IMR-90 (cell line): Measurements from ENCODE around the gene SELENOO. TPM values are rescaled to one million over a fixed set of nuclear protein-coding genes. Genes with fewer than 3 reads are reported as not detected.
A peak's percentile ranks its signal among the peaks of the same experiment; 100 is the strongest.

Source experiments
- ATAC-seq: fragments of 200-7000 bp; cut with Tn5 transposase; 2 replicates; pipeline ENCODE4 v1.9.1; 2020; ENCODE audit warnings: low read depth, mild to moderate bottlenecking, moderate library complexity
- BruUV-seq: library from RNA; stranded (reverse); fragments of 400-500 nt; replicated peaks from 2 replicates; lab custom pipeline; 2021; lab: Mats Ljungman, UMichigan
- CTCF ChIA-PET: fragments of 300-600 bp; formaldehyde crosslinking; extraction: SDS; loops from one replicate; lab custom pipeline; 2021; ENCODE audit warnings: antibody characterized with exemption; lab: Yijun Ruan, JAX
- POLR2A ChIA-PET: fragments of 300-600 bp; sonication (Branson Sonifier 250); formaldehyde crosslinking; loops from one replicate; lab custom pipeline; 2022; ENCODE audit warnings: antibody characterized with exemption; ENCODE audit not compliant: unreplicated experiment; lab: Charles Lee
- DNase-seq: peaks from one replicate; pipeline ENCODE4 v3.0.0; 2013
- H2AFZ ChIP-seq: replicated peaks from 2 replicates; pipeline ENCODE3; 2013; ENCODE audit warnings: low read length, mild to moderate bottlenecking; ENCODE audit not compliant: poor library complexity
- H2AK5ac ChIP-seq: 2 replicates; pipeline ENCODE4 v1.6.1; 2013; ENCODE audit warnings: low read depth, low read length, inconsistent platforms
- H2AK9ac ChIP-seq: replicated peaks from 2 replicates; pipeline ENCODE3; 2013; ENCODE audit warnings: mild to moderate bottlenecking, low read depth, low read length, moderate library complexity; ENCODE audit not compliant: poor library complexity
- H2BK120ac ChIP-seq: 2 replicates; pipeline ENCODE4 v1.6.1; 2013; ENCODE audit warnings: low read depth, low read length, inconsistent platforms
- H2BK15ac ChIP-seq: 3 replicates; pipeline ENCODE4 v1.6.1; 2013; ENCODE audit warnings: low read depth, low read length, inconsistent platforms
- H2BK20ac ChIP-seq: 2 replicates; pipeline ENCODE4 v1.6.1; 2013; ENCODE audit warnings: low read depth, mild to moderate bottlenecking, inconsistent platforms, low read length, moderate library complexity
- H2BK5ac ChIP-seq: 2 replicates; pipeline ENCODE4 v1.6.1; 2013; ENCODE audit warnings: mild to moderate bottlenecking, low read depth, low read length, inconsistent platforms; ENCODE audit not compliant: poor library complexity, severe bottlenecking
- H3K14ac ChIP-seq: replicated peaks from 2 replicates; pipeline ENCODE4 v1.6.1; 2013; ENCODE audit warnings: low read depth, low read length, inconsistent platforms
- H3K18ac ChIP-seq: 2 replicates; pipeline ENCODE4 v1.6.1; 2013; ENCODE audit warnings: low read depth, low read length, control low read depth
- H3K23ac ChIP-seq: 2 replicates; pipeline ENCODE4 v1.6.1; 2013; ENCODE audit warnings: low read depth, low read length, inconsistent platforms
- H3K27ac ChIP-seq: 2 replicates; pipeline ENCODE4 v1.5.1; 2013; ENCODE audit warnings: mild to moderate bottlenecking, control low read depth, low read length; ENCODE audit not compliant: insufficient read depth
- H3K27me3 ChIP-seq: 2 replicates; pipeline ENCODE4 v1.6.1; 2013; ENCODE audit warnings: low read length; ENCODE audit not compliant: control insufficient read depth, insufficient read depth
- H3K36me3 ChIP-seq: 2 replicates; pipeline ENCODE4 v1.6.1; 2013; ENCODE audit warnings: low read length, mixed read lengths; ENCODE audit not compliant: control insufficient read depth, insufficient read depth
- H3K4ac ChIP-seq: 2 replicates; pipeline ENCODE4 v1.6.1; 2013; ENCODE audit warnings: low read depth, low read length, inconsistent platforms
- H3K4me1 ChIP-seq: 2 replicates; pipeline ENCODE4 v1.6.1; 2013; ENCODE audit warnings: low read length, mixed read lengths; ENCODE audit not compliant: control insufficient read depth, insufficient read depth
- H3K4me2 ChIP-seq: 2 replicates; pipeline ENCODE4 v1.6.1; 2013; ENCODE audit warnings: low read depth, mild to moderate bottlenecking, control low read depth, low read length, moderate library complexity
- H3K4me3 ChIP-seq: 2 replicates; pipeline ENCODE4 v1.5.1; 2013; ENCODE audit warnings: low read depth, mild to moderate bottlenecking, control low read depth, low read length, moderate library complexity; ENCODE audit not compliant: insufficient read depth
- H3K56ac ChIP-seq: 2 replicates; pipeline ENCODE4 v1.6.1; 2013; ENCODE audit warnings: low read length, inconsistent platforms; ENCODE audit not compliant: insufficient read depth; ENCODE audit errors: extremely low read depth
- H3K79me1 ChIP-seq, 2 experiments: 2 replicates each; pipeline ENCODE4 v1.6.1; 2013; ENCODE audit warnings: low read length in 2 of 2, inconsistent platforms in 1 of 2, low read depth in 1 of 2
- H3K9ac ChIP-seq: 2 replicates; pipeline ENCODE4 v1.6.1; 2013; ENCODE audit warnings: low read depth, low read length, control low read depth
- H3K9me1 ChIP-seq: 2 replicates; pipeline ENCODE4 v1.6.1; 2013; ENCODE audit warnings: low read length, inconsistent platforms; ENCODE audit not compliant: insufficient read depth
- H3K9me3 ChIP-seq: 2 replicates; pipeline ENCODE4 v1.6.1; 2013; ENCODE audit warnings: low read length; ENCODE audit not compliant: control insufficient read depth, insufficient read depth
- H4K20me1 ChIP-seq: 2 replicates; pipeline ENCODE4 v1.6.1; 2013; ENCODE audit warnings: low read length, inconsistent platforms; ENCODE audit not compliant: insufficient read depth
- H4K5ac ChIP-seq: 2 replicates; pipeline ENCODE4 v1.6.1; 2013; ENCODE audit warnings: mild to moderate bottlenecking, low read depth, low read length, control low read depth
- H4K8ac ChIP-seq, 2 experiments: 2 replicates each; pipeline ENCODE4 v1.6.1; 2013; ENCODE audit warnings: low read depth in 2 of 2, low read length in 2 of 2, control low read depth in 1 of 2, inconsistent platforms in 1 of 2
- H4K91ac ChIP-seq: 2 replicates; pipeline ENCODE4 v1.6.1; 2013; ENCODE audit warnings: low read depth, low read length, inconsistent platforms; ENCODE audit not compliant: insufficient read depth
- CEBPB ChIP-seq: IDR thresholded peaks from 2 replicates; pipeline ENCODE4 v1.6.1; 2012; ENCODE audit warnings: low read depth, low read length, improper control_type of control experiment
- CHD1 ChIP-seq: IDR thresholded peaks from 2 replicates; pipeline ENCODE4 v1.6.1; 2012; ENCODE audit warnings: low read depth, low read length, improper control_type of control experiment
- MAZ ChIP-seq: IDR thresholded peaks from 2 replicates; pipeline ENCODE4 v1.6.1; 2012; ENCODE audit warnings: low read depth, mild to moderate bottlenecking, low read length, improper control_type of control experiment, moderate library complexity, borderline replicate concordance
- POLR2A ChIP-seq: IDR thresholded peaks from 2 replicates; pipeline ENCODE4 v1.6.1; 2012; ENCODE audit warnings: mild to moderate bottlenecking, low read depth, low read length
- SMC3 ChIP-seq: fragments of 150-350 bp; IDR thresholded peaks from 2 replicates; pipeline ENCODE4 v1.6.1; 2016; ENCODE audit warnings: low read depth, mild to moderate bottlenecking, antibody characterized with exemption, low read length, moderate library complexity
- WGBS, 2 experiments: methylation state at CpG; one replicate each; pipeline versions ENCODE4 v1.1.5 to v1.1.7; 2013; ENCODE audit warnings: missing lambda C conversion rate in 2 of 2; ENCODE audit not compliant: insufficient read length in 1 of 2; ENCODE audit errors: extremely low coverage in 2 of 2; 5-methylcytosine and 5-hydroxymethylcytosine counted together
- dilution Hi-C: fragments of 300-500 bp; cut with HindIII; formaldehyde crosslinking; loops from one replicate; pipeline ENCODE4 v1.14.3; 2018; ENCODE audit warnings: low sequenced_read_pairs; ENCODE audit not compliant: unreplicated experiment
- in situ Hi-C: fragments of 300-500 bp; cut with MboI; formaldehyde crosslinking; loops from 3 replicates; pipeline ENCODE4 v1.14.3; 2019; ENCODE audit warnings: low sequenced_read_pairs, inconsistent platforms, mixed read lengths
- intact Hi-C: fragments of 100-400 bp; cut with micrococcal nuclease; formaldehyde crosslinking; loops from 2 replicates; pipeline ENCODE4 v1.10.0; 2022
- polyA plus RNA-seq, 3 experiments: library from polyadenylated mRNA; depleted of rRNA; stranded (reverse); fragments of >200 nt; gene quantifications; 2 replicates each; pipeline ENCODE4 v1.2.3, GENCODE V29; 2012; ENCODE audit warnings: low replicate concordance in 1 of 3
- total RNA-seq: library from RNA; depleted of rRNA; stranded (reverse); fragments of >200 nt; gene quantifications from 2 replicates; pipeline ENCODE4 v1.2.3, GENCODE V29; 2012
- TF ChIP-seq, protein P1 (sequence below): fragments of 150-350 bp; IDR thresholded peaks from 2 replicates; pipeline ENCODE4 v1.6.1; 2017; ENCODE audit warnings: mild to moderate bottlenecking, antibody characterized with exemption, low read length, low read depth
- TF ChIP-seq, protein P2 (sequence below): conservative IDR thresholded peaks from 2 replicates; pipeline ENCODE4 v1.5.1; 2012; ENCODE audit warnings: mild to moderate bottlenecking, low read depth, low read length, improper control_type of control experiment

Gene SELENOO
- total and polyA plus RNA-seq, 2 of the 4 experiments (the other 2 are of a cell fraction) = 10.4 to 21.4 TPM

DNA sequence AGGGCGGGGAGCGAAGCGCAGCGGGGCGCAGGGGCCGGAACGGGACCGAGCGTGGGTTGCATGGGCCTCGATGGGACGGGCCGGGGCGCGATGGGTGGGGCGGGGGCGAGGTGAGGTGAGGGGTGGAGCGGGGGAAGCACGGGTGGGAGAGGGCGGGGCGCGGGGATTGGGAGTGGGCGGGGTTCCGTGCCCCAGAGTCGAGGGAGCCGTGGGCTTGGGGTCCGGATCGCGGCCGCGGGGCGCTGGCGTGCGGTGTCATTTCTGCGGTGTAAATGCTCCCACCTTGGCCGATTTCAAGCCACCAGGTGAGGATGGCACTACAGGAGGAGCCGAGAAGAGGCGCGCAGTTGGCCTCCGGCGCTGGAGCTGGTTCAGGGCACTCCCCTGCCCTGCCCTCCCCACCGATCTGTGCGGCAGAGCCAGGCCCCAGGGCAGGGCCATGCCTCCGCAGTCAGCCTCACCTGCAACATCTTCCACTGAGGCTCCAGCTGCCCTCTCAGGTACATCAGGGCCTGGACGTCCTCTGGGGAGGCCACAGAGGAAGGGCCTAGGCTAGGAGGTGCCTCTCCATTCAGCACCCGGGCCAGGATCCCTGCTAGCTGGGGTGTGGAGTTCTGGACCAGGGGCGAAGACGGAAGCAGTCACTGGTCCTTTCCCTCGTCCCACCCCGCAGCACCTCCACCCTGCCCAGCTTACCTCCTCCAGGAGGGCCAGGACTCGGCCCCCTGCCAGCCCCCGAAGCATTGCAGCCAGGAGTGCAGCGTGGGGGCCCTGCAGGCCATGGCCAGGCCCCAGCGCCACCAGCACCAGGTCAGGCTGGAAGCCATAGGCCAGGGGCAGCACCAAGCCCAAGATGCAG is 44.6 kb downstream of the SELENOO start:
- Histone ChIP-seq H3K56ac (peak overlapping the region; percentile 83), H2AK9ac (peak overlapping the region; percentile 98), H4K8ac (peak overlapping the region; percentile 99), H3K27ac (peak overlapping the region; percentile 98), H3K4me2 (peak overlapping the region; percentile 98), H2AK5ac (peak overlapping the region; percentile 86), H2BK120ac (no peak overlapping the region), H3K27me3 (no peaks in the 10 kb centered on the region), H3K9me1 (0 out of 2 replicates have a peak, but pooled peaks cover 3% of the 10 kb centered on the region), H3K4ac (peak overlapping the region; percentile 93), H3K23ac (0 out of 2 replicates have a peak overlapping the region, but pooled peaks have one; percentile 50), H3K36me3 (peaks cover 21% of the 10 kb centered on the region), H3K18ac (peak overlapping the region; percentile 38; the same call in 1 of the 2 replicates), H3K4me1 (peaks cover 17% of the 10 kb centered on the region), H2BK5ac (peak overlapping the region; percentile 92), H2BK20ac (no peak overlapping the region), H4K5ac (peak overlapping the region; percentile 97), H2BK15ac (no peak overlapping the region), H3K9me3 (no peaks in the 10 kb centered on the region), H3K4me3 (peak overlapping the region; percentile 96), H3K9ac (peak overlapping the region; percentile 98), H2AFZ (peak overlapping the region; percentile 96), H4K91ac (peak overlapping the region; percentile 96), H3K79me1 (peaks cover 15 to 60% of the 10 kb centered on the region in 2 experiments), H3K14ac (peak overlapping the region; percentile 92), H4K20me1 (peaks cover 37% of the 10 kb centered on the region)
- no peak for DNase-seq
- CTCF ChIA-PET = no interaction called here
- in situ Hi-C loops = no loop called here
- TF ChIP-seq, protein P1, sequence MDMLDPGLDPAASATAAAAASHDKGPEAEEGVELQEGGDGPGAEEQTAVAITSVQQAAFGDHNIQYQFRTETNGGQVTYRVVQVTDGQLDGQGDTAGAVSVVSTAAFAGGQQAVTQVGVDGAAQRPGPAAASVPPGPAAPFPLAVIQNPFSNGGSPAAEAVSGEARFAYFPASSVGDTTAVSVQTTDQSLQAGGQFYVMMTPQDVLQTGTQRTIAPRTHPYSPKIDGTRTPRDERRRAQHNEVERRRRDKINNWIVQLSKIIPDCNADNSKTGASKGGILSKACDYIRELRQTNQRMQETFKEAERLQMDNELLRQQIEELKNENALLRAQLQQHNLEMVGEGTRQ = no peak
- TF ChIP-seq POLR2A (no peak), MAZ (no peak), CHD1 (no peak), CEBPB (no peak), SMC3 (no peak)
- TF ChIP-seq, protein P2, sequence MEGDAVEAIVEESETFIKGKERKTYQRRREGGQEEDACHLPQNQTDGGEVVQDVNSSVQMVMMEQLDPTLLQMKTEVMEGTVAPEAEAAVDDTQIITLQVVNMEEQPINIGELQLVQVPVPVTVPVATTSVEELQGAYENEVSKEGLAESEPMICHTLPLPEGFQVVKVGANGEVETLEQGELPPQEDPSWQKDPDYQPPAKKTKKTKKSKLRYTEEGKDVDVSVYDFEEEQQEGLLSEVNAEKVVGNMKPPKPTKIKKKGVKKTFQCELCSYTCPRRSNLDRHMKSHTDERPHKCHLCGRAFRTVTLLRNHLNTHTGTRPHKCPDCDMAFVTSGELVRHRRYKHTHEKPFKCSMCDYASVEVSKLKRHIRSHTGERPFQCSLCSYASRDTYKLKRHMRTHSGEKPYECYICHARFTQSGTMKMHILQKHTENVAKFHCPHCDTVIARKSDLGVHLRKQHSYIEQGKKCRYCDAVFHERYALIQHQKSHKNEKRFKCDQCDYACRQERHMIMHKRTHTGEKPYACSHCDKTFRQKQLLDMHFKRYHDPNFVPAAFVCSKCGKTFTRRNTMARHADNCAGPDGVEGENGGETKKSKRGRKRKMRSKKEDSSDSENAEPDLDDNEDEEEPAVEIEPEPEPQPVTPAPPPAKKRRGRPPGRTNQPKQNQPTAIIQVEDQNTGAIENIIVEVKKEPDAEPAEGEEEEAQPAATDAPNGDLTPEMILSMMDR = no peak
- POLR2A ChIA-PET = no interaction called here
- dilution Hi-C loops = no loop called here
- 16% methylated on average over 23 of the region's 53 CpGs; no CpG with 5 or more reads in 1 of the 2 experiments for WGBS, 2 experiments
- intact Hi-C loops = no loop called here
- no peak for ATAC-seq
- BruUV-seq = no TSS peak
